Middle frontal gyrus (tissue), 1 donor: ENCODE data around the gene HPCAL4.

Experiments
- DNase-seq: peaks from one replicate; pipeline ENCODE4 v3.0.0-alpha.2; 2015; ENCODE audit warnings: low spot score; ENCODE audit errors: extremely low spot score

The HPCAL4 gene

GRCh38 chr1:39628807-39629350, 62.4 kb downstream of the HPCAL4 start:
- no peak for DNase-seq
